GM23248 (cell line): ENCODE measurements around the gene MAU2.

Source experiments
- EZH2 ChIP-seq: fragments of 200-600 bp; sonication (generic); IDR thresholded peaks from 2 replicates; pipeline ENCODE4 v1.6.1; 2018; ENCODE audit warnings: antibody characterized with exemption, mild to moderate bottlenecking; ENCODE audit not compliant: insufficient read depth, poor library complexity, severe bottlenecking
- EZH2phosphoT487 ChIP-seq: fragments of 200-600 bp; sonication (generic); IDR thresholded peaks from 2 replicates; pipeline ENCODE4 v1.6.1; 2018; ENCODE audit warnings: antibody characterized with exemption, moderate library complexity, mild to moderate bottlenecking, low read depth; ENCODE audit not compliant: insufficient read depth

GRCh38 chr19:19366434-19367396 lies 46.1 kb downstream of the MAU2 start:
- TF ChIP-seq EZH2: no peak
- TF ChIP-seq EZH2phosphoT487: no peak
